ENCODE measurements around the gene CIDEB. TPM values are rescaled to one million over a fixed set of nuclear protein-coding genes. Genes with fewer than 3 reads are reported as not detected.
A peak's percentile ranks its signal among the peaks of the same experiment; 100 is the strongest.

CIDEB gene
- total and polyA plus RNA-seq, 2 of the 13 experiments (the other 11 are each of a cell fraction or from before 2014, with no cell fraction given): 35.8 to 110 TPM

DNA sequence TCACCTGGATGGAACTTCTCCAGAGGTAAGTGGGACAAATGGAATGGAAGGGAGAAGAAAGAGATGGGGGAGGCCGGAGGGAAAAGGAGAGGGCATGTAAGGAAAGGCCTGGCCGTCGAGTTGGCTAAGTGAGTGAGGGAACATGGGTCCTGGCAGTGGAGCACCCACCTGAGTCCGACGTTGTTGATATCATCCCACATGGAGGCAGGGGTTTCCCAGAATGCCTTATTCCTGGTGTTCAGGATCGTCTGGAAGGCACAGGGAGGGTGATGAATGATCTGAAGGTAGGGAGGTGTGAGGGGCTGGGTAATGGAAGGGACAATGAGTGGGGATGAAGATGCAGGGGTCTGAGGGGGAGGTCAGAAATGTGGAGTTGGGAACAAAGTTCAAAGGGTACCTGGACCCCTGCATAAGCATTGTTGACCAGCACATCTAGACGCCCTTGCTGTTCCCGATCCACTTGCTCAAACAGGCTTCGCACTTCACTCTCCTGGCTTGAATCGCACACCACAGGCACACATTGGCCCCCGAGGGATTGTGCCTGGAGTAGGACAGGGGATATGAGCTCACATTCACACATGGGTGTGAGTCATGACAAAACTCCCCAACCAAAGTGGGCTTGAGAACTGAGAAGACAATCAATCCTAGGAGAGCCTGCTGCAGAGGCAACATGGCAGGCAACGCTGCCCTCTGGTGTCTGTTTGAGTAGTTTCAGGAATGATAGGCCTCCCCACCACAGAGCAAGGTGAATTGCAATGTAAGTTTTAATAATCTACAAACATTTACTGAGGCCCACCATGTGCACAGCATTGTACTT, 11.2 kb downstream of the CIDEB start (continued):
- TF ChIP-seq, protein P1, sequence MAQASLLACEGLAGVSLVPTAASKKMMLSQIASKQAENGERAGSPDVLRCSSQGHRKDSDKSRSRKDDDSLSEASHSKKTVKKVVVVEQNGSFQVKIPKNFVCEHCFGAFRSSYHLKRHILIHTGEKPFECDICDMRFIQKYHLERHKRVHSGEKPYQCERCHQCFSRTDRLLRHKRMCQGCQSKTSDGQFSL (CRISPR knock-in tag; IDR thresholded peaks at IDR 0.05): no peak
- TF ChIP-seq, protein P2, sequence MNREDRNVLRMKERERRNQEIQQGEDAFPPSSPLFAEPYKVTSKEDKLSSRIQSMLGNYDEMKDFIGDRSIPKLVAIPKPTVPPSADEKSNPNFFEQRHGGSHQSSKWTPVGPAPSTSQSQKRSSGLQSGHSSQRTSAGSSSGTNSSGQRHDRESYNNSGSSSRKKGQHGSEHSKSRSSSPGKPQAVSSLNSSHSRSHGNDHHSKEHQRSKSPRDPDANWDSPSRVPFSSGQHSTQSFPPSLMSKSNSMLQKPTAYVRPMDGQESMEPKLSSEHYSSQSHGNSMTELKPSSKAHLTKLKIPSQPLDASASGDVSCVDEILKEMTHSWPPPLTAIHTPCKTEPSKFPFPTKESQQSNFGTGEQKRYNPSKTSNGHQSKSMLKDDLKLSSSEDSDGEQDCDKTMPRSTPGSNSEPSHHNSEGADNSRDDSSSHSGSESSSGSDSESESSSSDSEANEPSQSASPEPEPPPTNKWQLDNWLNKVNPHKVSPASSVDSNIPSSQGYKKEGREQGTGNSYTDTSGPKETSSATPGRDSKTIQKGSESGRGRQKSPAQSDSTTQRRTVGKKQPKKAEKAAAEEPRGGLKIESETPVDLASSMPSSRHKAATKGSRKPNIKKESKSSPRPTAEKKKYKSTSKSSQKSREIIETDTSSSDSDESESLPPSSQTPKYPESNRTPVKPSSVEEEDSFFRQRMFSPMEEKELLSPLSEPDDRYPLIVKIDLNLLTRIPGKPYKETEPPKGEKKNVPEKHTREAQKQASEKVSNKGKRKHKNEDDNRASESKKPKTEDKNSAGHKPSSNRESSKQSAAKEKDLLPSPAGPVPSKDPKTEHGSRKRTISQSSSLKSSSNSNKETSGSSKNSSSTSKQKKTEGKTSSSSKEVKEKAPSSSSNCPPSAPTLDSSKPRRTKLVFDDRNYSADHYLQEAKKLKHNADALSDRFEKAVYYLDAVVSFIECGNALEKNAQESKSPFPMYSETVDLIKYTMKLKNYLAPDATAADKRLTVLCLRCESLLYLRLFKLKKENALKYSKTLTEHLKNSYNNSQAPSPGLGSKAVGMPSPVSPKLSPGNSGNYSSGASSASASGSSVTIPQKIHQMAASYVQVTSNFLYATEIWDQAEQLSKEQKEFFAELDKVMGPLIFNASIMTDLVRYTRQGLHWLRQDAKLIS (CRISPR knock-in tag; IDR thresholded peaks at IDR 0.05): no peak
- TF ChIP-seq NCOA1 (CRISPR knock-in tag; IDR thresholded peaks at IDR 0.05) (no peak), SOX5 (CRISPR knock-in tag; IDR thresholded peaks at IDR 0.05; ENCODE audit: borderline replicate concordance) (0 out of 2 replicates have a peak, but pooled peaks have one; percentile 16), ZNF317 (CRISPR knock-in tag; IDR thresholded peaks at IDR 0.05) (no peak), ZNF644 (CRISPR knock-in tag; IDR thresholded peaks at IDR 0.05; ENCODE audit: low read depth) (no peak), POLR2G (IDR thresholded peaks at IDR 0.05; ENCODE audit: low read depth, low read length) (0 out of 2 replicates have a peak, but pooled peaks have one; percentile 34), XBP1 (CRISPR knock-in tag; IDR thresholded peaks at IDR 0.05) (no peak), MBD4 (IDR thresholded peaks at IDR 0.05; ENCODE audit: borderline replicate concordance, low read length) (no peak), NPAS2 (CRISPR knock-in tag; IDR thresholded peaks at IDR 0.05; ENCODE audit: borderline replicate concordance) (0 out of 2 replicates have a peak, but pooled peaks have one; percentile 7)
- TF ChIP-seq, protein P3, sequence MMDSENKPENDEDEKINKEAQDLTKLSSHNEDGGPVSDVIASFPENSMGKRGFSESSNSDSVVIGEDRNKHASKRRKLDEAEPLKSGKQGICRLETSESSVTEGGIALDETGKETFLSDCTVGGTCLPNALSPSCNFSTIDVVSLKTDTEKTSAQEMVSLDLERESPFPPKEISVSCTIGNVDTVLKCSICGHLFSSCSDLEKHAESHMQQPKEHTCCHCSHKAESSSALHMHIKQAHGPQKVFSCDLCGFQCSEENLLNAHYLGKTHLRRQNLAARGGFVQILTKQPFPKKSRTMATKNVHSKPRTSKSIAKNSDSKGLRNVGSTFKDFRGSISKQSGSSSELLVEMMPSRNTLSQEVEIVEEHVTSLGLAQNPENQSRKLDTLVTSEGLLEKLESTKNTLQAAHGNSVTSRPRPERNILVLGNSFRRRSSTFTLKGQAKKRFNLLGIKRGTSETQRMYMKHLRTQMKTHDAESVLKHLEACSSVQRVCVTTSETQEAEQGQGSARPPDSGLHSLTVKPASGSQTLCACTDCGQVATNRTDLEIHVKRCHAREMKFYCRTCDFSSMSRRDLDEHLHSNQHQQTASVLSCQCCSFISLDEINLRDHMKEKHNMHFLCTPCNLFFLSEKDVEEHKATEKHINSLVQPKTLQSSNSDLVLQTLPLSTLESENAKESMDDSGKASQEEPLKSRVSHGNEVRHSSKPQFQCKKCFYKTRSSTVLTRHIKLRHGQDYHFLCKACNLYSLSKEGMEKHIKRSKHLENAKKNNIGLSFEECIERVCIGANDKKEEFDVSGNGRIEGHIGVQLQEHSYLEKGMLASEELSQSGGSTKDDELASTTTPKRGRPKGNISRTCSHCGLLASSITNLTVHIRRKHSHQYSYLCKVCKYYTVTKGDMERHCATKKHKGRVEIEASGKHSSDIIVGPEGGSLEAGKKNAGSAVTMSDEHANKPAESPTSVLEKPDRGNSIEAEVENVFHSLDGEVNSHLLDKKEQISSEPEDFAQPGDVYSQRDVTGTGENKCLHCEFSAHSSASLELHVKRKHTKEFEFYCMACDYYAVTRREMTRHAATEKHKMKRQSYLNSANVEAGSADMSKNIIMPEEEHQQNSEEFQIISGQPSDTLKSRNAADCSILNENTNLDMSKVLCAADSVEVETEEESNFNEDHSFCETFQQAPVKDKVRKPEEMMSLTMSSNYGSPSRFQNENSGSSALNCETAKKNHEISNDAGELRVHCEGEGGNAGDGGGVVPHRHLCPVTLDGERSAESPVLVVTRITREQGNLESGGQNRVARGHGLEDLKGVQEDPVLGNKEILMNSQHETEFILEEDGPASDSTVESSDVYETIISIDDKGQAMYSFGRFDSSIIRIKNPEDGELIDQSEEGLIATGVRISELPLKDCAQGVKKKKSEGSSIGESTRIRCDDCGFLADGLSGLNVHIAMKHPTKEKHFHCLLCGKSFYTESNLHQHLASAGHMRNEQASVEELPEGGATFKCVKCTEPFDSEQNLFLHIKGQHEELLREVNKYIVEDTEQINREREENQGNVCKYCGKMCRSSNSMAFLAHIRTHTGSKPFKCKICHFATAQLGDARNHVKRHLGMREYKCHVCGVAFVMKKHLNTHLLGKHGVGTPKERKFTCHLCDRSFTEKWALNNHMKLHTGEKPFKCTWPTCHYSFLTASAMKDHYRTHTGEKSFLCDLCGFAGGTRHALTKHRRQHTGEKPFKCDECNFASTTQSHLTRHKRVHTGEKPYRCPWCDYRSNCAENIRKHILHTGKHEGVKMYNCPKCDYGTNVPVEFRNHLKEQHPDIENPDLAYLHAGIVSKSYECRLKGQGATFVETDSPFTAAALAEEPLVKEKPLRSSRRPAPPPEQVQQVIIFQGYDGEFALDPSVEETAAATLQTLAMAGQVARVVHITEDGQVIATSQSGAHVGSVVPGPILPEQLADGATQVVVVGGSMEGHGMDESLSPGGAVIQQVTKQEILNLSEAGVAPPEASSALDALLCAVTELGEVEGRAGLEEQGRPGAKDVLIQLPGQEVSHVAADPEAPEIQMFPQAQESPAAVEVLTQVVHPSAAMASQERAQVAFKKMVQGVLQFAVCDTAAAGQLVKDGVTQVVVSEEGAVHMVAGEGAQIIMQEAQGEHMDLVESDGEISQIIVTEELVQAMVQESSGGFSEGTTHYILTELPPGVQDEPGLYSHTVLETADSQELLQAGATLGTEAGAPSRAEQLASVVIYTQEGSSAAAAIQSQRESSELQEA (CRISPR knock-in tag; IDR thresholded peaks at IDR 0.05; ENCODE audit: not compliant biosample characterization): no peak
- TF ChIP-seq, protein P4, sequence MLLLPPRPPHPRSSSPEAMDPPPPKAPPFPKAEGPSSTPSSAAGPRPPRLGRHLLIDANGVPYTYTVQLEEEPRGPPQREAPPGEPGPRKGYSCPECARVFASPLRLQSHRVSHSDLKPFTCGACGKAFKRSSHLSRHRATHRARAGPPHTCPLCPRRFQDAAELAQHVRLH (CRISPR knock-in tag; IDR thresholded peaks at IDR 0.05; ENCODE audit: borderline replicate concordance, low read depth): peak; percentile 94; the same call in 1 of the 2 replicates
- TF ChIP-seq, protein P5, sequence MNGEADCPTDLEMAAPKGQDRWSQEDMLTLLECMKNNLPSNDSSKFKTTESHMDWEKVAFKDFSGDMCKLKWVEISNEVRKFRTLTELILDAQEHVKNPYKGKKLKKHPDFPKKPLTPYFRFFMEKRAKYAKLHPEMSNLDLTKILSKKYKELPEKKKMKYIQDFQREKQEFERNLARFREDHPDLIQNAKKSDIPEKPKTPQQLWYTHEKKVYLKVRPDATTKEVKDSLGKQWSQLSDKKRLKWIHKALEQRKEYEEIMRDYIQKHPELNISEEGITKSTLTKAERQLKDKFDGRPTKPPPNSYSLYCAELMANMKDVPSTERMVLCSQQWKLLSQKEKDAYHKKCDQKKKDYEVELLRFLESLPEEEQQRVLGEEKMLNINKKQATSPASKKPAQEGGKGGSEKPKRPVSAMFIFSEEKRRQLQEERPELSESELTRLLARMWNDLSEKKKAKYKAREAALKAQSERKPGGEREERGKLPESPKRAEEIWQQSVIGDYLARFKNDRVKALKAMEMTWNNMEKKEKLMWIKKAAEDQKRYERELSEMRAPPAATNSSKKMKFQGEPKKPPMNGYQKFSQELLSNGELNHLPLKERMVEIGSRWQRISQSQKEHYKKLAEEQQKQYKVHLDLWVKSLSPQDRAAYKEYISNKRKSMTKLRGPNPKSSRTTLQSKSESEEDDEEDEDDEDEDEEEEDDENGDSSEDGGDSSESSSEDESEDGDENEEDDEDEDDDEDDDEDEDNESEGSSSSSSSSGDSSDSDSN (CRISPR knock-in tag; IDR thresholded peaks at IDR 0.05): no peak

Data from HepG2 (cell line).